HG02981 (cell line): ENCODE data around the gene MACROD2.

Source experiments
- ATAC-seq: cut with Tn5 transposase; IDR thresholded peaks from one replicate; pipeline ENCODE4 v1.9.1; 2021; ENCODE audit warnings: mild to moderate bottlenecking, moderate library complexity; ENCODE audit not compliant: unreplicated experiment

Gene MACROD2

DNA sequence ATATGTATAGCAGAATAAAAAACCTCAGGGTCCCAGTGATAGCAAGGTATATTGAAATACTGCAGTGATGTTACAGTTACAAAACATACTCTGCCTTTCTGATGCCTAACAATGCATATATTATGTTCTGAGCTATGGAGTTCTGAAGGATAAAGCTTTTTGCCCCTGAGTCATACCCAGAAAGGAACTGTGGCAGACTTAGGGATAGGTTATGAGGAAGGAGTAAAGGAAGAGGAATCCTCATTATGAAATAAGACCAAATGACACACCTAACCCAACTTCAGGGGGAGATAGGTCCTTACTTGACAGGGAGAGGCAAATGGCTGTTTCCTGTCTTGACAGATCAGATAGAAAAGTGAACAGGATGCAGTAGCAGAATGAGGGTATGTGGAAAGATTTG, 1282.7 kb downstream of the MACROD2 start:
- no peak for ATAC-seq

DNA sequence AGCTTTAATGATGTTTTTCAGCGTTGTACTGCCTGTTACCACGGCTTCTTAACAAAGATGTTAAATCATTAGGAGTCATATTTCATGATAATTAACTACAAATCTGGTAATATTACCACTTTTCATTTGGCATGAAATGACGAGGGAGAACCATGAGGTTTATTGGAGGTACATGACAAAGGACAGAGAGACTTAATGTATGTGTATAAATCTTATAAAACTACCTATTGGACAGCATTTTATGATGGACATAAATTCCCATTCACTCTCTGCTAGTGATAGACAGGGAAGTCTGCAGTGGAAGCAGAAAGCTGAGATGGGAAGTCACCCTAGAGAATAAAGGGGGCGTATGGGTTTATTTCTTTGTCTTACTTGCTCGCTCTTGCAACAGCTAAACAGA, 1292.0 kb downstream of the MACROD2 start:
- ATAC-seq, result no peak

DNA sequence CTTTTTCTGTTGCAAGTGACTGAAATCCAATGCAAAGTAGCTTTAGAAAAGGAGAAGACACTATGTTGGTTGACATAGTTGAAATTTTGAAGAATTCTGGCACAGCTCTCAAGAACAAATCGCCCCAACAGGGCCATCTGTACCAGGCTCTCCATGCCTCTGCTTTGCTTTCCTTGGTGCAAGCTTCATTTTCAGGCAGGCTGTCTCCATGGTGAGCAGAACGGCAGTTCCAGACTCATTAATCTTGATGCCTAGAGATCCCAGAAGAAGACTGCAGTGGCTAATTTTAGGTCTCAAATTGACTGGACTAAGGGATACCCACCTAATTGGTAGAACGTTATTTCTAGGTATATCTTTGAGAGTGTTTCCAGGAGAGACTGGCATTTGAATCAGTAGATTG, 1292.8 kb downstream of the MACROD2 start:
- no peak for ATAC-seq

GRCh38 chr20:15289337-15289736, 1294.0 kb downstream of the MACROD2 start:
- ATAC-seq, result no peak

DNA sequence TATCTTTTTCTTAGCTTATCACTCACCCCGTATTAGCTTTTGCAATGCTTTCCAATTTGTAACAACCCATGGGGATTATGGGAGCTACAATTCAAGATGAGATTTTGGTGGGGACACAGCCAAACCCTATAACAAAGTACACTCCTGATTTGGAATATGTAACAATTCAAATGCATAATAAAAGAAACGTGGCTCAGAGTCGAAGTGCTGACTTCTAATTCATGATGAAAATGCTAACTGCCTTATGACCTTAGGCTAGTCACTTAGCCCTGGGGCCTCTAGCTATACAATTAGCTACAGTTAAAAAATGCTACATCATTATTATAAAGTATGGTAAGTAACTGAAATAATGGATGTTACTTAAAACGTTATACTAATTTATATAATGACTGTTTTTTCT, 1297.1 kb downstream of the MACROD2 start:
- ATAC-seq, result no peak

GRCh38 chr20:15296422-15296821, 1301.1 kb downstream of the MACROD2 start:
- ATAC-seq, result no peak

- no peak for ATAC-seq
Observed at GRCh38 chr20:15297059-15297875, 1302.0 kb downstream of the MACROD2 start.

- ATAC-seq, result no peak
Observed at GRCh38 chr20:15302075-15302474, 1306.8 kb downstream of the MACROD2 start.

GRCh38 chr20:15310361-15310760, 1315.0 kb downstream of the MACROD2 start:
- ATAC-seq, result no peak

DNA sequence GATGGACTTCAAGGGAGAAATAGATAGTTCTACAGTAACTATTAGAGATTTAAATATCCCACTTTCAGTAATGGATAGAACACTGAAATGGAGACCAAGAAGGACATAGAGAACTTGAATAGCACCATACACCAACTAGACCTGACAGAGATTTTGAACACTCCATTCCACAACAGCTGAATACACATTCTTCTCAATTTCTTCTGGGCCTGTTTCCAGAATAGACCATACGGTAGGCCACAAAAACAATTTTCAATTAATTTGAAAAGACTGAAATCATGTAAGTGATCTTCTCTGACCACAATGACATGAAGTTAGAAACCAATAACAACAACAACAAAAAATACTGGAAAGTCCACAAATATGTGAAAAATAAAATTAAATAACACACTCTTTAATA, 1321.2 kb downstream of the MACROD2 start:
- no peak for ATAC-seq

GRCh38 chr20:15317546-15318232, 1322.4 kb downstream of the MACROD2 start:
- ATAC-seq, result peak; percentile 73

DNA sequence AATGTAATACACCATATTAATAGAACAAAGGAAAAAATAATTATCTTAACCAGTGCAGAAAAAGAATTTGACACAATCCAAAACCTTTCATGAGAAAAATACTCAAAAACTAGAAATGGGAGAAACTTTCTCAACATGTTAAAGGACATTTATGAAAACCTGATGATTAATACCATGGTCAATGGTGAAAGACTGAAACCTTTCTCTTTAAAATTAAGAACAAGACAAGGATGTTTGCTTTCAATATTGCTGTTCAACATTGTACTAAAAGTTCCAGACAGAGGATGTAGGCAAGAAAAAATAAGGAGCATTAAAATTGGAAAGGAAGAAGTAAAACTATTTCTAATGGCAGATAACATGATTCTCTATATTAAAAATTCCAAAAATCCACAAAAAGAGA, 1323.4 kb downstream of the MACROD2 start:
- ATAC-seq, result no peak

DNA sequence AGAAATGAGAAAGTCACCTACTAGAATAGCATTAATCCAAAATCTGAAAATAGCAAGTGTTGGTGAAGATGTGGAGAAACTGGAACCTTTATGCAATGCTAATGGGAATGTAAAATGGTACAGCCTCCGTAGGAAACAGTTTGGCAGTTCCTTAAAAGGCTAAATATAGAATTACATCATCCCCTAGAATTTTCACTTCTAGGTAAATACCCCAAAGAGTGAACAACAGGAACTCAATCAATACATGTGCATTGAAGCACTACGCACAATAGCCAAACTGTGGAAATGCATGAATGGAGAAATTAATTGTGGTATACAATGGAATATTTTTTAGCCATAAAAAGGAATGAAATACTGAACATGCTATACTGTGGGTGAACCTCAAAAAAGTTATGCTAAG, 1324.1 kb downstream of the MACROD2 start:
- ATAC-seq, result no peak

DNA sequence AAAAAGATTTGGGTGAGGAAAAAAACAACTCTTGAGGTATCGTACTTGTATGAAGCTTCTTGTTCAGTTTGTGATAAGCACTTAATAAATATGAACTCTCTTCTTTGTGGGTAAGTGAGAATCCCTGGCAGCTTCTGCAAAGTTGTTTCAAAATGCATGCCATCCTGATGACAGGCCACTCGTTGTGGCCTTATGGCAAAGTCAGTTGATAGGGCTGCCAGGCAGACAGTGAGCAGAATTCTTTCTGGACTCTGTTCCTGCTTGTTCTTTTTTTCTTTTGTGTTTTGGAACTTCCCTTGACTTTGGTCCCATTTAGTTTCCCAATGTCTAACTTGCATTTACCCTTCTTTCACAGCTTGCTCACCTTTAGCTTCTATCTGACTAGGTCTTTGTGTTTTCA, 1325.6 kb downstream of the MACROD2 start:
- no peak for ATAC-seq

- ATAC-seq, result no peak
Observed at GRCh38 chr20:15327123-15327522, 1331.8 kb downstream of the MACROD2 start.

DNA sequence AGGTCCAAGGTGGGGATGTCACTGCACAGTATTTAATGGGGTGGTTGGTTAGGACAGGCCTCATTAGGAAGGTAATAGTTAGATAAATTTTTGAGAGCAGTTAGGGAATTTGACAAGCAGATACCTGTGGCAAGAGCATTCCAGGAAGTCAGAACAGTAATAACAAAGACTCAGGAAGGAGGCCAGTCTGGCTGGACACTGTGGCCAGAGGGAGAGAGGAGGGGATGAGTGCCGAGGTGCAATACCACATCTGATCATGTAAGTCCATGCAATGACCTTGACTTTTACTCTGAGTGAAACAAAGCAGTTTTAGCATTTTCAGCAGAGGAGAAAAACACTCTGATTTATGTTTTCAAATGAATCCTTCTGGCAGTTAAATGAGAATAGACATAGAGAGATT, 1332.8 kb downstream of the MACROD2 start:
- no peak for ATAC-seq

GRCh38 chr20:15332711-15333160, 1337.4 kb downstream of the MACROD2 start:
- ATAC-seq, result peak; percentile 57

DNA sequence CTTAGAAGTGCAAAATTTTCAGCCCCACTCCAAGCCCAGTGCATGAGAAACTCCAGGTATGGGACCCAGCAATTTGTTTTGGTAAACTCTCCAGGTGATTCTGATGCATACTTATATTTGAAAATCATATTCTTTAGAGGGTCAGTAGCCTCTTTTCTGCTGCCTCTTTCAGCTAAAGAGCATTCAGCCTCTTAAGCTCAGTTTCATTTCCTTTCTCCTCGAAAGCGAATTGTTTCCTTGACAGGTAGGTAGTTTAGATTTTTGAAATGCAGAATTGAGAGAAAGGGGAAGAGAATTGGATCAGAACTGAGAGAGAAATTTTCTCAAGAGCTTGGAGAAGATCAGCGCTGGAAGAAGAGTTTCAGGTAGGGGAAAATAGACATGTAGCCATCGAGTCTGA, 1337.9 kb downstream of the MACROD2 start:
- ATAC-seq, result peak; percentile 24

DNA sequence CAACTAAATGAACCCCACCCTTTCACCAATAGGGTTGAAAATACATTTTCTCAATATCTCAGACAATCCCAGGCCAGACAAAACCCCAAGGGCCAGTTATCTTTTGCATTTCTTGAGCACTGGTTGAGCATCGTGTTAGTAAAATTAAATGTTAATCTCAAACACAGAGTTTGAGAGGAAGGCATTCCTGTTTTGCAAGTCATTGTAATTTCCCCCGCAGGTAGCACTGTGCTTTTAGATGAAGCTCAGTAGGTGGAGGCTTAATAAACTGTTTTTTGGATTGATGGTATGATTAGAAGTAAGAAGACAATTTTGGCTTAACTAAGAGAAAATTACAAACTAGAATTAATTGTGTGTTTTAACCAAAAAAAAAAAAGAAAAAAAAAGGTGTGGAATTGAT, 1340.7 kb downstream of the MACROD2 start:
- ATAC-seq, result no peak

GRCh38 chr20:15336536-15336935, 1341.2 kb downstream of the MACROD2 start:
- ATAC-seq, result no peak

- ATAC-seq, result no peak
Observed at GRCh38 chr20:15339264-15339663, 1343.9 kb downstream of the MACROD2 start.

GRCh38 chr20:15342991-15343523, 1347.7 kb downstream of the MACROD2 start:
- ATAC-seq, result no peak
